ENCODE results near the gene CBL.

CBL gene

DNA sequence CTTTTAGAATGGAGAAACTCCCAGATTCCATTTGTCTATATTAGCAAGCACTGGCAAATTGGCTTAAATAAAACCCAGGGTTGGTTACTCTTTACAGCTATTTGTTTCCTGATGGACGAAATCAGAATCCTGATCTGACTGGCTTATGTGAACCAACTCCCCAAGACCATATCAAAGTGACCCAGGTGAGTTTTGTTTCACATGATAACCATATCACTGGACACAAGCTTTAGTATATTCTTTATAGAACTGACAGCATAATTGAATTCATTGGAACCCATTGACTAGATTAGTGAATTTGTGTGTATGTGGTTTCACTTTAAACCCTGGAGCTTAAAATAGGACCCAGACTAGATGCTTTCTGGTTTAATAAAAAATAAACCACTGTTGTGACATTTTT is 71.5 kb downstream of the CBL start:
- DNase-seq = no peak

DNA sequence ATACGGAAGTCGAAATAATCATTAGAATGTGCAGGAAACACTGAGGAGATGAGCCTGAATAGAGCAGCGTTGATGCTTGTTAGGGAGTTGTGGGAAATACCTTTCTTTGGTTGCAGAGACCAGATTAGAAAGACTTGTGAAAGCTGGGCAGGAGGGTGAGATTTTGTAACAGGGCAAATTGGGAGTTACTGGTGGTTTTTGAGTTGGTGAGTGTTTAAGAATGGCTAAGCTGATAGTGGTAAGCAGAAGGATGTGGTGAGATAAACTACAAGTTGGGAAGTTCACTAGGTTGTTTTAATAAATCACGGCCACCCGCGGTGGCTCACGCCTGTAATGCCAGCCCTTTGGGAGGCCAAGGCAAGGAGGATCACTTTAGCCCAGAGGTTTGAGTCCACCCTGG is 76.4 kb downstream of the CBL start:
- DNase-seq = no peak

DNA sequence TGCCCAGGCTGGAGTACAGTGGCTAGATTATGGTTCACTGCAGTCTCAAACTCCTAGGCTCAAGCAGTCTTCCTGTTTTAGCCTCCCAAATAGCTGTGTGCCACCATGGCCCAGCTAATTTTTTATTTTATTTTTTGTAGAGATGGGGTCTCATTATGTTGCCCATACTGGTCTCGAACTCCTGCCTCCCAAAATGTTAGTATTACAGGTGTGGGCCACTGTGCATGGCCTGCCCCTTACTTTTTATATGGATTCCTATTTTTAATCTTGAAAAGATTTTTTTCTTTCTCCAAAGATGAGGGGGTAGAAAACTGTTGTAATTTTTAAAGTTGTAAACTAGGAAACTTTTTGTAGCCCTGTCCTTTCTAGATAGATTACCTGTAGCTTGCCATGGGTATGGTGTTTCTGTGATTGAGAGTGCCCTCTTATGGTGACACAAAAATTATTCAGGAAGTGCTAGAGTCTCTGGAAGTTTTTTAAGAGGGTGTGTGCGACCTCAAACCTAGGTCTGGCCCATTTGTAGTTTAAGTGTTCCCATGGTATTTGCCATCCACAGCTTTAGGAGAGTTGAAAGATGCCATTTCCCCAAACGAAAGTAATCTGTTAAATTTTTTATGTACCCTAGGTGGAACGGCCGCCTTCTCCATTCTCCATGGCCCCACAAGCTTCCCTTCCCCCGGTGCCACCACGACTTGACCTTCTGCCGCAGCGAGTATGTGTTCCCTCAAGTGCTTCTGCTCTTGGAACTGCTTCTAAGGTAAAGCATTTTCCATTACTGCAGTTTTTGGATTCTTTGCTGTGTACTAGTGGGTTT is 78.4 kb downstream of the CBL start:
- DNase-seq = no peak

DNA sequence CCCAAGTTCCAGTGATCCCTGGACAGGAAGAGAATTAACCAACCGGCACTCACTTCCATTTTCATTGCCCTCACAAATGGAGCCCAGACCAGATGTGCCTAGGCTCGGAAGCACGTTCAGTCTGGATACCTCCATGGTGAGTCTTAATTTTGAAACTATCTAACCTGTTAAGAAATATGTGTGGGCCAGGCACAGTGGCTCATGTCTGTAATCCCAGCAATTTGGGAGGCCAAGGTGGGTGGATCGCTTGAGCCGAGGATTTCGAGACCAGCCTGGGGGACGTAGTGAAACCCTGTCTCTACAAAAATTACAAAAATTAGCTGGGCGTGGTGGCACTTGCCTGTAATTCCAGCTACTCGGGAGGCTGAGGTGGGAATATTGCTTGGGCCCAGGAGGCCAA is 79.3 kb downstream of the CBL start:
- DNase-seq = no peak

DNA sequence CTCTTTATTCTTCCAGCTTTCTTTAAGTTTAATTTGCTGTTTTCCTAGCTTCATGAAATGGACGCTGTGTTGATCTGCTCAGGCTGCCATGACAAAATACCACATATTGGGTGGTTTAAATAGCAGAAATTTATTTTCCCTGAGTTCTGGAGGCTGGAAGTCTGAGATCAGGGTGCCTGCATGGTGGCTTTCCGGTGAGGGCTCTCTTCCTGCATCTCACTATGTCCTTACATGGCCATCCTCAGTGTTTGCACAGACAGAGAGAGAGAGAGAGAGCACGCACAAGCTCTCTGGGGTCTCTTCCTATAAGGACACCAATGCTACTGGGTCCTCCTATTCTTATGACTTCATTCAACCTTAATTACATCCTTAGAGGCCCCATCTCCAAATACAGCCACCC is 82.1 kb downstream of the CBL start:
- no peak for DNase-seq

DNA sequence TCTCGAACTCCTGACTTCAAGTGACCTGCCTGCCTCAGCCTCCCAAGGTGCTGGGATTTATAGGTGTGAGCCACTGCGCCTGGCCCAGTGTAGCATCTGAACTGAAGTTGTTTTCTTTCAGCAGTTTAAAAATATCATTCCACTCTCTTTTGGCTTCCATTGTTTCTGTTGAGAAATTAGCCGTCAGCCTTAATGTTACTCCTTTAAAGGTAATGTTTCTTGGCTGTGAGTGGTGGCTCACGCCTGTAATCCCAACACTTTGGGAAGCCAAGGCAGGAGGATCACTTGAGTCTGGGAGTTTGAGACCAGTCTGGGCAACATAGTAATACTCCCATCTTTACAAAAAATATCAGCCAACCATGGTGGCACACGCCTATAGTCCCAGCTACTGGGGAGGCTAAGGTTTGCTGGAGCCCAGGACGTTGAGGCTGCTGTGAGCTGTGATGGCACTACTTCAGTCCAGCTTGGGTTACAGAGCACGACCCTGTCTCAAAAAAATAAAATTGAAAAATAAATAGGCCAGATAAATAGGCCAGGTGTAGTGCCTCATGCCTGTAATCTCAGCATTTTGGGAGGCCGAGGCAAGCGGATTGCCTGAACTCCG is 84.9 kb downstream of the CBL start:
- DNase-seq = no peak

DNA sequence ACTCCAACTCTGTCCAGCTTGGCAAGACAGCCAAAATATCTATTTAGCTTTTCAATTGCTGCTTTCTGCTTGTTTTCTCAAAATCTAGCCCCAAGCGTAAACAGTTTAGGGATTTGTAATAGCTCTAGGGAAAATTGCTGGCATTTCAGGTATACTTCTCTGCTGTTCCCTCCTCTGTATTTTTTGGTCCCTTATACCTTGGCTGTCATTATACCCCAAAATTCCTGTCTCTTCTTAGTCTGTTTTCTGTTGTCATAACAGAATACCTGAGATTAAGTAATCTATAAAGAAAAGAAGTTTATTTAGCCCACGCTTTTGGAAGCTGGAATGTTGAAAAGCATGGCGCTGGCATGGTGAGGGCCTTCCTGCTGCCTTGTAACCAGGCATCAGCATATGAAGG is 87.3 kb downstream of the CBL start:
- no peak for DNase-seq

DNA sequence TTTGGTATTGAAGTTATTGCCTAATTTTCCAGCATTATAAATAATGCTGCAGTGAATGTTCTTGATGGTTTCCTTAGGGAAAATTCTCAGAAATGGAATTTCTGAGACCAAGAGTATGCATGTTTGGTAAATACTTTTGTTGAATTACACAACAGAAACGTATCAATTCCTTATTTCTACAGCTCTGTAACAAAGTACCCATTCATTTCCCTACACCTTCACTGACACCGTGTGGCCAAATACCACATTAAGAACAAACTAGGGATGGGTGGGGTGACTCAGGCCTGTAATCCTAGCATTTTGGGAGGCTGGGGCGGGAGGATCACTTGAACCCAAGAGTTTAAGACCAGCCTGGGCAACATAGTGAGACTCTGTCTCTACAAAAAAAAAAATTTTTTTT is 89.0 kb downstream of the CBL start:
- DNase-seq = no peak

DNA sequence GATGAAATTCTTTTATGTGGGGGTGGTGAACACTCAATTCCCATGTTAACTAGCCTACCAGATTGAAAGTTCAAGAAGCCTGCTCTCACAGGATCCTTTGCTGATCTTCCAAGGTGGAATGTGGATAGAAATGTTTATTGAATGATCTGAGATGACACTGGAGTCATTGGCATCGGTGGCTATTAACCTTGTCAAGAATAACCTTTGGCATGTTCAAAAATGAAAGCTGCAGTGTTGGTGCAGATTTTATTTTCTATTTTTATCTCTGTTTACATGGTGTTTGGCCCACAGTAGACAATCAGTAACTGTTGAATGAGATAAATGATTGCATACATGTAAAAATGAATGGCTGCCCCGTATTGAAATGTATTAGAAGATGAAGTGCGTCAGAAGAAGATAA is 91.8 kb downstream of the CBL start:
- no peak for DNase-seq

DNA sequence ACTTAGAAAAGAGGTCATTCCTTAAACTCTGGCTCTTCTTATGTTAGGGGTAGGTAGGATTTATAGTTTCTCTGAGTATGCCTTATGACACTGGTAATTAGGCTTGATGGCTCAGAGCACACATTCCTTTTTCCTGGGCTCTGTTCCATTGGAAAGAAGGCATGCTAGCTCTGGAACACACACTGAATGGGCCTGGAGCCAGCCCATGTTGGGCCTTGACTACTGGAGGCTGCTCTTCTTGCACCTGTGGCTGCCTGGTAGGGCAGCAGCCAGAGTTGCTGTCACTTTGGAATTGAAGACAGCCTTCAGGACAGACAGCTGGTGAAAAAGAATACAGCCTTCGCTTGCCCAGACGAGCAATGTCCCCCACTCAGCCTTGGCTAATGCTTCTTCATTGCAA is 92.6 kb downstream of the CBL start:
- no peak for DNase-seq

DNA sequence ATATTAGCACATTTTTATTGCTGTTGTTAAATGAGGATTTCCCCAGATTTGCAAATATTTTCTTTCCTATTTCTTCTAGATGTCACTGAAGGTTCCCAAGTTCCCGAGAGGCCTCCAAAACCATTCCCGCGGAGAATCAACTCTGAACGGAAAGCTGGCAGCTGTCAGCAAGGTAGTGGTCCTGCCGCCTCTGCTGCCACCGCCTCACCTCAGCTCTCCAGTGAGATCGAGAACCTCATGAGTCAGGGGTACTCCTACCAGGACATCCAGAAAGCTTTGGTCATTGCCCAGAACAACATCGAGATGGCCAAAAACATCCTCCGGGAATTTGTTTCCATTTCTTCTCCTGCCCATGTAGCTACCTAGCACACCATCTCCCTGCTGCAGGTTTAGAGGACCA is 93.3 kb downstream of the CBL start:
- no peak for DNase-seq

DNA sequence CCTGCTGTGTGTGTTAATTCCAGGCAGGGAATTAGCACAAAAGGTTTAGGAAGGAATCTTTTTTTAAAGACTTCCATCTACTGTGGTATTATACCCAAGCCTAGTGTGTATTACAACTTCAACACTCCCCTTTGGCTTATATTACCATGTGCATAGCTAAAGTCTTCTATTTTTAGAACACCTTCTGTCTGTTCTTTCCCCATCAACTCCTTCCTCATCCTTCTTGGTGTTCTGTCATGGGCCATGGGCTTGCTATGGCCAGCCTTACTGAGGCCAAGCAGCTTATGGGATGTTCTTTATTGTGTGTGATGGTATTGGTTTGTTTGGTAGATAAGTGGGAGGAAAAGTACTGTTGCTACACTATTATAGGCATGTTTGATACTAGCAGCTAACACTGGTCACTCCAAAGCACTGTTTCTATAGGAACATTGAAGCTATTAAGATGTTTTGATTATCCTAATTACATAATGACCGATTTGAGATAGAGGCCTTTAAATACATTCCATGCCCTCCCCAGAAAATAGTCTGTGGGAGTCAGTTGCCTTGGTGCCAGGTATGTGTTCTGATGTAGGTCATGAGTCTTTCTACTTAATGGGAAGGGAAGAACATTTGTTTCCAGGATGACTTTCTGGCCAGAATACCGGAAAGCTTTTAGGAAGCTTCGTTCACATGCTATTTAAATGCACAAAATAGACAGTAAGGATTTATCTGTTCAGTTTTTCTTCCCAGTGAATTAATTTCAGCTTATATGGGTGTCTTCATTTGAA is 94.2 kb downstream of the CBL start:
- DNase-seq = no peak

DNA sequence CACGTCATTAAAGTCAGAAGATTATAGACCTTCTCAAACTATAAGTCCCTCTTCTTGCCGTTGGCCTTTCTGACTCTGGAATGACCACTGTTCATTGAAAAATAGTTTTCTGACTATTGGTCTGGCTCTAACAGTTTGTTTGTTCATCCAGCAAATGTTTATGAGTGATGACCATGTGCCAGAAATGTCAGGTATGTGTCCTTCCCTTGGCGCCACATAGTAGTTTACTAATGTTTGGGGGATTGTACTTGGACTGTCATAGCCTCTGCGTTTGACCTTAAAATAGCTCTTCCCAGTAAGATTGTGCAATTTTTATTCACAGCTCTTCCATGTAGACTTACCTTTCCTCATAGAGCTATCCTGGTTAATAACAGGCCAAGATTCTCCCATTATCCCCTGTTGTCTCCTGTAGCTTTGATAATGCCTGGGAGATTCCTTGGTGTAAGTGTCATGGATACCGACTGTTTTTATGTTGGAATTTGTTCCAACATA is 97.1 kb downstream of the CBL start:
- DNase-seq = no peak

DNA sequence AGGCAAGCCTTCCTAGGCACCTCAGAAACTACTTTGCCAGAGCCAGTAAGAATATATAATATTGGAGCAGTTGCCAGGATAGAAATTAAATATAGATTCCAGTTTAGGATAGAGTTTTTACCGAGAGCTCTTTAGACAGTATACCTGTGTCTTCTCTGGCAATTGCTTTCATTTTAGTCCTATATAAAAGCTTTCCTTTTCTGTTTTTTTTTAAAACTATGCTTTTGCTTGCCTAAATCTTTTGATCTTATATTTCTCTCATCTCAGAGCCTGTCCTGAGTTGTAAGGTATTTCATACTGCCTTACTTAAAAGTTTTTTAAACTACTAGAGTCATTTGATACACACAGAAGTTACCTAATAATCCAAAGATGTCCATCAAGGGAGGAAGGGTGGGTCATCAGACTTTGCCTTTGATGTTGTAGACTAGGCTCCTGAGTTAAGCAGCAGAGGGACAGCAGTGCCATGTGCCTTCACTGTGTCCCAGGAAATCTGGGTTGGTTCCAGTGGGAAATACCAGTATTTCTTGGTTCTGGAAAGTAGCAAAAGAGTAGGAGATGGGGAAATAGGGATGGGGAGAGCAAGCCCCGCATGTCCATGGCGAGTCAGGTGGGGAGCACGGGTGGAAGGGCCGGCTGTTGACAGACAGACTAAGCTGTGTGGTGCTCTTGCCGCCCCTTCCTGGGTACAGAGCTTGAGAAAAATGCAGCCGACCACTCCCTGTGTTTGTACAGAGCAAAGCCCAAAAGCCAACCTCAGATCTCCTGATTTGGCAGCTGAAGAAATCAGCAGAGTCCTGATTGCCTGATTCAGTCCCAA is 99.6 kb downstream of the CBL start:
- DNase-seq = no peak

DNA sequence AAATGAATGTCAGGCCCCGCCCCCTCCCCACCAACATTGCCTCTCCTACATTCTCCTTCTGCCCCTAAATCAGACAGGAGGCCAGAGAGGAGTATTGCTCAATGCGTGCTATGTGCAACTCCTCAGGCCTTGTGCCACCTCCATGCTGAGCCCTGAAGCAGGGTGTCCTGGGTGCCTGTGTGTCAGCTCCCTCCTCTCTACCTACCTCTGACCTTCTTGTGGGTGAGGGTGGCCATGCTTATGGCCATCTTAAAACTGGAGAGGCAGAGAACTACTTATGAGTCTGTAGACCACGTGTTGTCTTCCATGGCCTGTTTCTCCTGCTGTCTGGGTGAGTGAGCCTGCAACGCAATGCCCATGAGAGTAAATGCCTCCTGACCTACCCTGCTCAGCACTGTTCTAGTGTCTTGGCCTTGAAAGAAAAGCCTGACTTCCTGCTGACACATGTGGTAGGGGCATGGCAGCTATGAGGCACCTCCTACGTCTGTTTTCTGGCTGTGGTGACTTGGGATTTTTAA is 100.3 kb downstream of the CBL start:
- no peak for DNase-seq

DNA sequence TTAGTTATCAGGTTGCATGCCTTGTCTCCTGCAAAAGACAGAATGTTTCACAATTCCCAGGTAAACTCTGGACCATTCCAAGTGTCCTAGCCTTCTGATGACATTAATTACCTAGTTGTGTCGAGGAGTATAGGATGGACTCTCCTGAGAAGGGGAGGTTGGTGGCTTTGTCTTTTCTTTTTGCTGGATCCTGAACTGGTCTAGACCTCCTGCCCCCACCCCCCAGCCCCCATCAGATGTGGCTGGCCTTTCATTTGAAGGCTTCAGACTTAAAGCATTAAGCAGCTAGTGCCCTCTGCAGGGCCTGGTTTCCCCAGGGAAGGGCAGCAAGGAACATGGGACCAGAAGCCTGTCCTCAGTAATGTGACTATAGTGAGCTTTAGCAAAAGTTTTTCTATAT is 101.1 kb downstream of the CBL start:
- no peak for DNase-seq

DNA sequence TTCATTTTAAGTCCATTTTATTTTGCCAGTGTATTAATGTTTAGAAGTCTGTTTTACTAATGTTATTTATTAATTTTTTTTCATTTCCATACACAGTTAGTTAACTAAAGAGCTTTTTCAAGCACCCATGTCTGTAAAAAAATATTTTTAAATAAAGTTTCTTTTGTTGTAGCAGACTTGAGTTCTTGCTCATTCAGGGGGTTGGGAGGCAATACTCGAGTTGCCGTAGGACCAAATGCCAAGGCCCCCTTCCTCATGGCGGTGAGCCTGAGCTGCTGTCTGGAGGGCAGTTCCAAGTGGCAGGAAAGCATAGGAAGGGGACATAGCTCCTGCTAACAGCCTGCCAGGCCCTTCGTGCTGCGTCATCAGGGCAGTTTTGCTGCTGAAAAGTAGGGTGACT is 101.8 kb downstream of the CBL start:
- no peak for DNase-seq

DNA sequence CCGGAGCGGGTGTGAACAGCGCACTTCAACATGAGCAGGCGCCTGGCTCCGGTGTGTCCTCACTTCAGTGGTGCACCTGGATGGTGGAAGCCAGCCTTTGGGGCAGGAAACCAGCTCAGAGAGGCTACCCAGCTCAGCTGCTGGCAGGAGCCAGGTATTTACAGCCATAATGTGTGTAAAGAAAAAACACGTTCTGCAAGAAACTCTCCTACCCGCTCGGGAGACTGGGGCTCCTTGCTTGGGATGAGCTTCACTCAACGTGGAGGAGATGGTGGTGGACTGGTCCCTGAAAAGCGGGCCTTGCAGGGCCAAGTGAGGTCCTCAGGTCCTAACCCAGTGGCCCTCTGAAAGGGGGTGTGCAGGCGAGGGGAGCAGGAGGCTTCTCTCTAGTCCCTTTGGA is 103.3 kb downstream of the CBL start:
- DNase-seq = no peak

DNA sequence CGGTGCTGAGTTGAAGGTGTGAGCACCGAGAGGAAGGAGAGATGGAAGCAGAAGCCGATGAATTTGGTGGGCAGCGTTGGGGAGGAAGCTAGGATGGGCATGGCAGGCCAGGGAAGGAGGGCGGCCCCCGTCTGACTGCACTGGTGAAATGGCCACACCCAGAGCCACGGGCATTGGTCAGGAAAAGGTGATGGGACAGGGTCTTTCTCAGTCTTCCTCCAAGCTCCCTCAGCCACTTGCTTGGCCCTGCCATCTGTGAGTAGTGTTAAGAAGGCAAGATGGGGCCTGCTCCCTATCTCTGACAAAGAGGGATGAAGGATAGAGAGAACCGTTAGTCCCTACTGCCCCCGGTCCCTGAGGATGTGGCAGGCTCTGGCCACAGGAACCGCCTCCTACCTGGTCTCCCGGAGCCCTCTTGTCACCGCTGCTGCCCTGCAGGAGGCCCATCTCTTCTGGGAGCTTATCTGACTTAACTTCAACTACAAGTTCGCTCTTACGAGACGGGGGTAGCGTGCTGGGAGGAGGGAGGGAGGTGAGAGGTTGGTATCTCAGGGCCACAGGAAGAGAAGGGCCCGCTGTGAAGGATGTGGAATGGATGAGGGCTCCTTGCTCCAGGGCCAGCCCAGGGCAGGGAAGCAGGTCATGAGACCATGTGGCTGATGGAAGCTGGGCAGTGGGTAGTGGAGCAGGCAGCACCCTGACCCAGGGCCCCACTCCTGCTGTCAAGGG is 104.0 kb downstream of the CBL start:
- DNase-seq = no peak

DNA sequence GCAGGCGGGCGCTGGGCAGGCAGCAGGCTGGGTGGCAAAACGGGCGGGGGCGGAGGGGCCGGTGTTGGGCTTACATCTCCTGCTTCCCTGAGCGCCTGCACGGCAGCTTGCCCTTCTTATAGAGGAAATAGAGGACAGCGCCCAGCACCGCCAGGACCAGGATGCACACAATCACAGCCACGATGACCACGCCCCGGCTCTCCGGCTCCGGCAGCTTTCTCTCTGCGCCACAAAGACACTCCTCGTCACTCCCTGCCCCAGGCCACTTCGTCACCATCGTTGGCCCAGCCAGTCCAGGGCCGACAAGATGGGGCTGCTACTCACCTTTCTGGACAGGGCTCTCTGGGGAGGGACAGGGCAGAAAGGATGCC is 104.5 kb downstream of the CBL start:
- no peak for DNase-seq

DNA sequence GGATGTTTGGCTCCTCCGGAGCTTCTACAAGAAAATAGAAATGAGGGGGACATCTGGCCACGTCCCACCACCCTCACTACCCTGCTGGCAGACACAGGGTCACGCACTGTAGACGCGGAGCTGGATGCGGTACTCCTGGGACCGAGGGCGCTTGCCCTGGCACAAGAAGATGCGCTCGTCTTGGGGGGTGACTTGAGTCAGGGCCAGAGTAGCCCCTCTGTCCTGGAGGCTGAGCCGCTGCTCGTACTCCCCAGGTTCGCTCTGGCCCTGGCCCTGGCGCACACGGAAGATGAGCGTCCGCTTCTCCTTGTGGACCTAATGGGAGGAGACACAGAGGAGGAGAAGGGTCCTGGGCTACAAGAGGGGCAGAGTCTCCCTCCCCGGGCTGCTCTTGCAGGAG is 108.6 kb downstream of the CBL start:
- no peak for DNase-seq

Measured in activated CD4-positive, alpha-beta T cell treated with anti-CD3 and anti-CD28 coated beads, Interleukin-2, amount 50 U/mL, for 4 hours (primary cell).